Activated CD4-positive, alpha-beta T cell treated with anti-CD3 and anti-CD28 coated beads for 1 hour (primary cell): Measurements from ENCODE around the gene ZNF552.
A peak's percentile ranks its signal among the peaks of the same experiment; 100 is the strongest.

ENCODE experiments used
- DNase-seq: peaks from one replicate; pipeline ENCODE4 v3.0.0-alpha.2; 2020

ZNF552 gene

GRCh38 chr19:57771417-57771816, 43.3 kb downstream of the ZNF552 start:
- no peak for DNase-seq

GRCh38 chr19:57769345-57770131, 45.2 kb downstream of the ZNF552 start, which contains the start of gene ZNF586:
Gene ZNF586 (plus strand): TSS chr19:57769676. CDS start chr19:57769843, 167 bp downstream.
- DNase-seq, result peak; percentile 78

- no peak for DNase-seq
These were observed 55.6 kb downstream of the ZNF552 start for GRCh38 chr19:57759096-57759495.

GRCh38 chr19:57757941-57758340, 56.8 kb downstream of the ZNF552 start:
- no peak for DNase-seq
